Testis (tissue), 3 donors: ENCODE measurements around the gene MYLK. TPM values are rescaled to one million over a fixed set of nuclear protein-coding genes. Genes with fewer than 3 reads are reported as not detected.
"Not testable (repeated sequence)": the region's sequence is repeated elsewhere in the genome, so short reads cannot be mapped to it uniquely, and the experiment has no call there.

Experiments used
- DNase-seq: peaks from one replicate; pipeline ENCODE4 v3.0.0-alpha.2; 2019
- H3K27ac ChIP-seq, 2 donors: fragments of 200-600 bp; sonication (generic); one replicate each; pipeline ENCODE4 v1.5.1; 2019
- H3K27me3 ChIP-seq: fragments of 200-600 bp; sonication (generic); one replicate; pipeline ENCODE4 v1.5.1; 2019
- H3K36me3 ChIP-seq: fragments of 200-600 bp; sonication (generic); one replicate; pipeline ENCODE4 v1.5.1; 2017; ENCODE audit warnings: low read depth; ENCODE audit errors: missing control alignments
- H3K4me1 ChIP-seq: fragments of 200-600 bp; sonication (generic); one replicate; pipeline ENCODE4 v1.5.1; 2019
- H3K4me3 ChIP-seq, 2 donors: fragments of 200-600 bp; sonication (generic); one replicate each; pipeline ENCODE4 v1.5.1; 2017 to 2019
- H3K9me3 ChIP-seq: fragments of 200-600 bp; sonication (generic); one replicate; pipeline ENCODE4 v1.5.1; 2017
- CTCF ChIP-seq, 3 experiments: fragments of 450-650 bp in 2 of 3; fragments of 200-600 bp in 1 of 3; sonication (generic) in 1 of 3; IDR thresholded peaks; one replicate each; pipeline ENCODE4 v1.5.1; 2016 to 2019; ENCODE audit warnings: antibody characterized with exemption in 3 of 3, mild to moderate bottlenecking in 2 of 3, moderate library complexity in 1 of 3
- POLR2A ChIP-seq: fragments of 450-650 bp; IDR thresholded peaks from one replicate; pipeline ENCODE4 v1.6.1; 2017; ENCODE audit warnings: antibody characterized with exemption, mild to moderate bottlenecking, moderate library complexity
- WGBS, 2 donors: methylation state at CpG; one replicate each; pipeline ENCODE4 v1.1.5; 2018; 5-methylcytosine and 5-hydroxymethylcytosine counted together
- intact Hi-C: fragments of 100-400 bp; cut with DNase I; formaldehyde crosslinking; loops from one replicate; pipeline ENCODE4 v1.15.1; 2023; ENCODE audit warnings: low total_unique reads
- polyA plus RNA-seq: library from polyadenylated mRNA; stranded (reverse); fragments of 350-450 nt; fragmentation: Illumina TruSeq; extraction: RNeasy Lipid Tissue Mini Kit (QIAGEN cat#74804); gene quantifications from one replicate; pipeline ENCODE4 v1.2.3, GENCODE V29; 2014; ENCODE audit warnings: low read depth, low replicate concordance; ENCODE audit not compliant: insufficient read depth
- total RNA-seq, 2 donors: library from RNA; depleted of rRNA; stranded (reverse); fragments of >200 nt; gene quantifications; one replicate each; pipeline ENCODE4 v1.2.3, GENCODE V29; 2016

Gene MYLK
- total and polyA plus RNA-seq, 3 donors from 2014 or later = 130 to 168 (median 151) TPM

- Histone ChIP-seq H3K4me3 (no peak overlapping the region), H3K27me3 (no peaks in the 10 kb centered on the region), H3K36me3 (no peaks in the 10 kb centered on the region), H3K9me3 (no peaks in the 10 kb centered on the region), H3K27ac (peak overlapping the region in 1 of 2 donors; percentile 87), H3K4me1 (peaks cover 54% of the 10 kb centered on the region)
- no peak for DNase-seq
- TF ChIP-seq CTCF (IDR thresholded peaks at IDR 0.05) (no peak), POLR2A (no peak)
- WGBS, 2 donors = 75 to 81% methylated on average over 6 of the region's 6 CpGs
- intact Hi-C loops = no loop called here
Observed at GRCh38 chr3:123616593-123616992, 267.5 kb downstream of the MYLK start.

- Histone ChIP-seq H3K4me3 (no peak overlapping the region), H3K36me3 (no peaks in the 10 kb centered on the region), H3K27ac (peak overlapping the region in 1 of 2 donors; percentile 23), H3K27me3 (no peaks in the 10 kb centered on the region), H3K4me1 (peaks cover 29% of the 10 kb centered on the region), H3K9me3 (no peaks in the 10 kb centered on the region)
- TF ChIP-seq POLR2A (no peak), CTCF (IDR thresholded peaks at IDR 0.05) (no peak)
- 86 to 98% methylated on average over 2 of the region's 2 CpGs for WGBS, 2 donors
- no peak for DNase-seq
- intact Hi-C loops = no loop called here
Observed at GRCh38 chr3:123613543-123613942, 270.6 kb downstream of the MYLK start.

GRCh38 chr3:123611674-123612073 lies 272.5 kb downstream of the MYLK start:
- H3K36me3 ChIP-seq, H3K4me3 ChIP-seq, H3K27me3 ChIP-seq, H3K27ac ChIP-seq, H3K9me3 ChIP-seq, DNase-seq, intact Hi-C loops: not testable (repeated sequence)
- H3K4me1 ChIP-seq = peaks cover 11% of the 10 kb centered on the region
- WGBS, 2 donors = 92 to 94% methylated on average over 7 of the region's 7 CpGs

- no peak for TF ChIP-seq CTCF (IDR thresholded peaks at IDR 0.05)
- TF ChIP-seq POLR2A = no peak
- intact Hi-C loops = no loop called here
- Histone ChIP-seq H3K36me3 (no peaks in the 10 kb centered on the region), H3K27me3 (no peaks in the 10 kb centered on the region), H3K9me3 (no peaks in the 10 kb centered on the region), H3K27ac (no peak overlapping the region), H3K4me3 (no peak overlapping the region), H3K4me1 (peaks cover 8% of the 10 kb centered on the region)
- DNase-seq = no peak
Observed at GRCh38 chr3:123611082-123611481, 273.1 kb downstream of the MYLK start.

- WGBS, 2 donors = 87 to 91% methylated on average over 3 of the region's 3 CpGs
- Histone ChIP-seq H3K4me1 (peaks cover 8% of the 10 kb centered on the region), H3K9me3 (no peaks in the 10 kb centered on the region), H3K27me3 (no peaks in the 10 kb centered on the region), H3K36me3 (no peaks in the 10 kb centered on the region), H3K27ac (no peak overlapping the region), H3K4me3 (no peak overlapping the region)
- DNase-seq = no peak
- intact Hi-C loops = no loop called here
- no peak for TF ChIP-seq CTCF (IDR thresholded peaks at IDR 0.05)
Observed at GRCh38 chr3:123610331-123610730, 273.8 kb downstream of the MYLK start.
